HepG2 (cell line): ENCODE data around the gene CAPN15. TPM values are rescaled to one million over a fixed set of nuclear protein-coding genes. Genes with fewer than 3 reads are reported as not detected.
A peak's percentile ranks its signal among the peaks of the same experiment; 100 is the strongest.

Source experiments
- ATAC-seq: fragments of 200-7000 bp; cut with Tn5 transposase; 3 replicates; pipeline ENCODE4 v1.9.1; 2020; ENCODE audit warnings: mild to moderate bottlenecking, moderate library complexity
- BruUV-seq: library from RNA; stranded (reverse); fragments of 400-500 nt; replicated peaks from 2 replicates; lab custom pipeline; 2021; lab: Mats Ljungman, UMichigan
- CTCF ChIA-PET: fragments of 300-600 bp; formaldehyde crosslinking; extraction: SDS; loops from one replicate; lab custom pipeline; 2021; ENCODE audit warnings: low total read pairs, inconsistent platforms, low intra/inter-chr PET ratio; lab: Yijun Ruan, JAX
- POLR2A ChIA-PET: fragments of 350-600 bp; sonication (Branson Sonifier 250); formaldehyde crosslinking; loops from one replicate; lab custom pipeline; 2020; ENCODE audit warnings: antibody characterized with exemption, inconsistent platforms; lab: Yijun Ruan, JAX
- DNase-seq: peaks from one replicate; pipeline ENCODE4 v3.0.0-alpha.2; 2015; ENCODE audit warnings: low spot score
- FAIRE-seq: peaks from 3 replicates; lab custom pipeline; 2011; peaks lifted over from hg19 to GRCh38; lab: Jason Lieb, UNC
- H2AFZ ChIP-seq: one replicate; pipeline ENCODE4 v1.6.1; 2011; ENCODE audit warnings: low read length, inconsistent platforms
- H3K27ac ChIP-seq: fragments of 300-600 bp; 3 replicates; pipeline ENCODE4 v1.8.0; 2011; ENCODE audit warnings: mixed run types, mild to moderate bottlenecking, mixed read lengths, low read length, inconsistent platforms; ENCODE audit not compliant: insufficient read depth; ENCODE audit errors: extremely low read length
- H3K27me3 ChIP-seq, 2 experiments: fragments of 200-600 bp in 1 of 2; 2 replicates in 1 of 2; 3 replicates in 1 of 2; pipeline versions ENCODE4 v1.6.0 to v1.8.0; 2011; ENCODE audit warnings: low read length in 2 of 2, mild to moderate bottlenecking in 2 of 2, moderate library complexity in 2 of 2, inconsistent platforms in 1 of 2; ENCODE audit not compliant: insufficient read depth in 2 of 2, control insufficient read depth in 1 of 2
- H3K36me3 ChIP-seq, 2 experiments: fragments of 200-600 bp in 1 of 2; replicated peaks in 1 of 2; 2 replicates in 1 of 2; 3 replicates in 1 of 2; pipeline versions ENCODE4 v1.5.1 to v1.8.0; 2011; ENCODE audit warnings: low read length in 2 of 2, inconsistent platforms in 1 of 2; ENCODE audit not compliant: insufficient read depth in 2 of 2, control insufficient read depth in 1 of 2
- H3K4me1 ChIP-seq: 2 replicates; pipeline ENCODE4 v1.5.1; 2012; ENCODE audit warnings: low read length, inconsistent platforms; ENCODE audit not compliant: insufficient read depth
- H3K4me2 ChIP-seq: 2 replicates; pipeline ENCODE4 v1.6.0; 2011; ENCODE audit warnings: low read depth, low read length, inconsistent platforms
- H3K4me3 ChIP-seq, 3 experiments: fragments of 200-600 bp in 1 of 3; sonication (generic), shearing (Covaris generic) in 1 of 3; replicated peaks in 1 of 3; 2 replicates each; pipeline ENCODE4 v1.5.1; 2011 to 2016; ENCODE audit warnings: low read length in 3 of 3, inconsistent platforms in 2 of 3, low read depth in 2 of 3, mild to moderate bottlenecking in 2 of 3, control low read depth in 1 of 3, mixed read lengths in 1 of 3; ENCODE audit not compliant: insufficient read depth in 1 of 3
- H3K79me2 ChIP-seq: one replicate; pipeline ENCODE4 v1.6.1; 2011; ENCODE audit warnings: low read length, inconsistent platforms; ENCODE audit not compliant: insufficient read depth
- H3K9ac ChIP-seq: 2 replicates; pipeline ENCODE4 v1.6.0; 2011; ENCODE audit warnings: mild to moderate bottlenecking, low read depth, low read length, inconsistent platforms; ENCODE audit not compliant: insufficient read depth
- H3K9me3 ChIP-seq: 2 replicates; pipeline ENCODE4 v1.5.1; 2012; ENCODE audit warnings: mild to moderate bottlenecking, low read length
- H4K20me1 ChIP-seq: 2 replicates; pipeline ENCODE4 v1.6.0; 2011; ENCODE audit warnings: inconsistent platforms, mild to moderate bottlenecking, low read length, moderate library complexity; ENCODE audit not compliant: insufficient read depth
- AGO1 ChIP-seq: fragments of 200-400 bp; formaldehyde crosslinking; IDR thresholded peaks from 2 replicates; pipeline ENCODE4 v1.6.1; 2017; ENCODE audit warnings: mild to moderate bottlenecking, low read depth, low read length, moderate library complexity; ENCODE audit not compliant: poor library complexity, severe bottlenecking
- ATF1 ChIP-seq: IDR thresholded peaks from 2 replicates; pipeline ENCODE4 v1.6.1; 2016; ENCODE audit warnings: mild to moderate bottlenecking, control low read depth
- ATF3 ChIP-seq: sonication (generic); formaldehyde crosslinking; IDR thresholded peaks from 2 replicates; pipeline ENCODE4 v1.4.0; 2020; ENCODE audit warnings: missing genetic modification reagents
- BRD4 ChIP-seq: sonication (generic); formaldehyde crosslinking; IDR thresholded peaks from 2 replicates; pipeline ENCODE4 v1.4.0; 2020; ENCODE audit warnings: missing genetic modification reagents
- DPF2 ChIP-seq: sonication (generic); formaldehyde crosslinking; IDR thresholded peaks from 2 replicates; pipeline ENCODE4 v1.4.0; 2020; ENCODE audit warnings: mild to moderate bottlenecking, low read depth, missing genetic modification reagents, borderline replicate concordance
- FOXO1 ChIP-seq: sonication (generic); formaldehyde crosslinking; IDR thresholded peaks from 2 replicates; pipeline ENCODE4 v1.4.0; 2020; ENCODE audit warnings: missing genetic modification reagents
- JUN ChIP-seq: sonication (generic); formaldehyde crosslinking; IDR thresholded peaks from 2 replicates; pipeline ENCODE4 v1.4.0; 2020; ENCODE audit warnings: mild to moderate bottlenecking, missing genetic modification reagents
- NR2F1 ChIP-seq, 2 experiments: fragments of 450-650 bp in 1 of 2; formaldehyde crosslinking in 1 of 2; IDR thresholded peaks; 2 replicates each; pipeline versions ENCODE4 v1.5.0 to v1.6.1; 2016 to 2020; ENCODE audit warnings: mild to moderate bottlenecking in 1 of 2, missing compliant biosample characterization in 1 of 2, missing genetic modification reagents in 1 of 2, moderate library complexity in 1 of 2
- SIN3A ChIP-seq: IDR thresholded peaks from 2 replicates; pipeline ENCODE4 v1.6.1; 2011; ENCODE audit warnings: low read depth, mild to moderate bottlenecking, control low read depth, low read length, borderline replicate concordance
- TFE3 ChIP-seq: IDR thresholded peaks from 2 replicates; pipeline ENCODE4 v1.6.1; 2016
- ZNF318 ChIP-seq: sonication (generic); formaldehyde crosslinking; IDR thresholded peaks from 2 replicates; pipeline ENCODE4 v1.4.0; 2020; ENCODE audit warnings: mild to moderate bottlenecking, missing genetic modification reagents
- ZNF558 ChIP-seq: sonication (generic); formaldehyde crosslinking; IDR thresholded peaks from 2 replicates; pipeline ENCODE4 v1.9.0; 2022; ENCODE audit warnings: mild to moderate bottlenecking, missing genetic modification reagents, borderline replicate concordance
- ZNF746 ChIP-seq: sonication (generic); formaldehyde crosslinking; IDR thresholded peaks from 2 replicates; pipeline ENCODE4 v1.8.0; 2022; ENCODE audit warnings: mild to moderate bottlenecking, missing genetic modification reagents
- WGBS: methylation state at CpG from one replicate; pipeline ENCODE4 v1.1.6; 2017; ENCODE audit warnings: low lambda C conversion rate; 5-methylcytosine and 5-hydroxymethylcytosine counted together
- in situ Hi-C: cut with HindIII; loops from 2 replicates; pipeline ENCODE4 v1.10.0; 2017; ENCODE audit warnings: low pct_unique_long_range_greater_than_20kb; ENCODE audit not compliant: extremely low pct_ligation_motif_present
- intact Hi-C: fragments of 100-400 bp; cut with micrococcal nuclease; formaldehyde crosslinking; loops from one replicate; pipeline ENCODE4 v1.10.0; 2022; ENCODE audit not compliant: unreplicated experiment
- polyA plus RNA-seq, 8 experiments: library from polyadenylated mRNA; depleted of rRNA in 3 of 8; stranded (reverse) in 7 of 8; unstranded in 1 of 8; fragments of >200 nt; fragmentation: Illumina TruSeq in 4 of 8; extraction: Trizol in 4 of 8; gene quantifications; 2 replicates each; pipeline versions ENCODE4 v1.2.1 to v1.2.3, GENCODE V29; 2011 to 2016; ENCODE audit warnings: low read depth in 4 of 8, missing spikeins in 1 of 8, mixed read lengths in 1 of 8; ENCODE audit not compliant: insufficient read depth in 1 of 8
- total RNA-seq, 5 experiments: library from RNA; depleted of rRNA; stranded (reverse); fragments of >200 nt; fragmentation: Illumina TruSeq; extraction: Trizol; gene quantifications; 2 replicates each; pipeline ENCODE4 v1.2.3, GENCODE V29; 2016; ENCODE audit warnings: low read depth in 1 of 5

CAPN15 gene
- total and polyA plus RNA-seq, 2 of the 13 experiments (the other 11 are each of a cell fraction or from before 2014, with no cell fraction given) = 14.9 to 24.5 TPM

GRCh38 chr16:586645-587590, 59.4 kb downstream of the CAPN15 start:
- ChIA-PET CTCF (no interaction called here), POLR2A (interaction anchor here (1.0 kb wide), 2 partner anchors 28 to 42 kb away, joined by 3 read pairs; no protein-coding TSS in a partner anchor)
- ATAC-seq = no peak
- intact Hi-C loops = loop anchor here (10.0 kb wide), 1 partner anchor 58 kb away; the partner anchor contains the start of genes MCRIP2 and WDR90
- BruUV-seq = no TSS peak
- Histone ChIP-seq H3K9ac (no peak overlapping the region), H3K27me3 (no peaks in the 10 kb centered on the region), H2AFZ (no peak overlapping the region), H3K79me2 (peaks cover 25% of the 10 kb centered on the region), H3K4me3 (0 out of 6 replicates have a peak overlapping the region, but pooled peaks of 1 of the 3 experiments have one; percentile 19), H3K4me1 (peaks cover 47% of the 10 kb centered on the region), H3K27ac (no peak overlapping the region), H3K9me3 (no peaks in the 10 kb centered on the region), H3K4me2 (peak overlapping the region; percentile 95), H4K20me1 (peaks cover 14% of the 10 kb centered on the region; the same call in 1 of the 2 replicates), H3K36me3 (no peaks in the 10 kb centered on the region)
- in situ Hi-C loops = no loop called here
- no peak for DNase-seq
- 85% methylated on average over 7 of the region's 14 CpGs for WGBS
- FAIRE-seq = no peak
- TF ChIP-seq TFE3 (CRISPR knock-in tag) (no peak), SIN3A (no peak), BRD4 (no peak), AGO1 (peak; percentile 95), ATF1 (CRISPR knock-in tag) (no peak), ZNF746 (CRISPR knock-in tag) (0 out of 2 replicates have a peak, but pooled peaks have one; percentile 9), ZNF558 (CRISPR knock-in tag) (no peak), NR2F1 (CRISPR knock-in tag; IDR thresholded peaks at IDR 0.05) (no peak), DPF2 (CRISPR knock-in tag) (no peak), JUN (CRISPR knock-in tag) (no peak), ZNF318 (CRISPR knock-in tag) (no peak), FOXO1 (CRISPR knock-in tag) (no peak), ATF3 (CRISPR knock-in tag) (no peak)
